Prostate gland (tissue), 2 donors: ENCODE data around the gene SYT17.

ENCODE experiments used
- CTCF ChIP-seq, 4 experiments: fragments of 200-600 bp in 2 of 4; fragments of 450-650 bp in 2 of 4; sonication (generic) in 2 of 4; IDR thresholded peaks; 1 replicate in 3 of 4; 2 replicates in 1 of 4; pipeline ENCODE4 v1.5.1; 2016 to 2019; ENCODE audit warnings: antibody characterized with exemption in 4 of 4, mild to moderate bottlenecking in 2 of 4, moderate library complexity in 2 of 4
- POLR2A ChIP-seq: fragments of 450-650 bp; IDR thresholded peaks from one replicate; pipeline ENCODE4 v1.6.1; 2016; ENCODE audit warnings: antibody characterized with exemption, mild to moderate bottlenecking

DNA sequence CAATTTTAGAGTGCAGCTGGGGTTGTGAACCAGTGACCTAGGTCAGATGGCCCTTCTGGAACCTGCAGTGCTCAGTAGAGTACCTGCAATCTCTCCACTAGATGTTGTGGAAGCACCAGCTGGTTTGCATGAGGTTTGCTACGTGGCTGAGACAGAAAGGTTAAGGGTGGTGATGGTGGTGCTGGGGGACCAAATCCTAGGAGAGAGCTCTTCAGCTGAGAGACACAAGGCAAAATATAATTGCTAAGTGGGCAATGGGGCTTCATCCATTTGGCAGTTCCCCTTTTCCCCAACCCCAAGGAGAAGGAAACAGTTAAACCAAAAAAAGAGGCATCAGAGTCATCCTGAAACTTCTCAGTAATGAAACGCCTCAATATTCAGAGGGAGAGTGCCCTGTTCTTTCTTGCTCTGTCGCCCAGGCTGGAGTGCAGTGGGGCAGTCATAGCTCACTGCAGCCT lies 40.3 kb upstream of the SYT17 start:
- TF ChIP-seq POLR2A (no peak), CTCF (IDR thresholded peaks at IDR 0.05) (no peak)
